Measurements from ENCODE around the gene SYDE1.
"Not testable (repeated sequence)": the region's sequence is repeated elsewhere in the genome, so short reads cannot be mapped to it uniquely, and the experiment has no call there.

SYDE1 gene

DNA sequence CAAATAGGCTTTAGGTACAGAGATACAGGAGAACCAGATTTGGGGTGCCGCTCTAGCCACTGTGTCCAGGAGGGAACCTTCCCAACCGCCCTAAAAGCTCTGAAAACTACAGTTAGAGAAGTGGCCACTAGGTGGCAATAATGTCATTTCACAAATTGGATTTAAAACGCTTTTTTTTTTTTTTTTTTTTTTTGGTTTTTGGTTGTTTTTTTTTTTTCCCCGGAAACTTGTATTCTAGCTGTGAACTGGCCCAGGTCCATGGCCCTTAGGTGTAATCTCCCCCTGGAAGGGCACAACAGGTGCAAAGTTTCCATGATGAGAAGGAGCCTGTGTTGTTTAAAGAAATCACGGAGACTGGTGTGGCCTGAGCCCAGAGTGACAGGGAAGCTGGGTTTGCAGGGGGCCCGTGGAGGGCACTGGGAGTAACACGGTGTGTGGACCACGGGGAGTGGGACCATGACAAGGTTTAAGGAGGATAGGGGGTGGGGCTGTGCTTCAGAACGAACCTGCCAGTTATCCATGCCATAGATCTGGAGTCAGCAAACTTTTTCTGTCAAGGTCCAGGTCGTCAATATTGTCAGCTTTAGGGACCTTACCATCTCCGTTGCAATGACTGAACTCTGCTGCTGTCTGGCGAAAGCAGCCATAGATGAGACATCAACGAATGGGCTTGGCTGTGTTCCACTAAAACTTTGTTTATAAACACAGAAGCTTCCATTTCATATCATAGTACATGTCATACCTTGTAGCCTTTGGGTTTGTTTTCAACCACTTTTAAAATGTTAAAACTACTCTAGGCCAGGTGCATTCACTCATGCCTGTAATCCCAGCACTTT, 15.1 kb upstream of the SYDE1 start:
- Histone ChIP-seq H3K4me3 (ENCODE audit: low read depth, low read length) (no peak overlapping the region), H3K27ac (ENCODE audit: low read depth, low read length) (no peak overlapping the region), H3K9ac (ENCODE audit: low read depth, low read length) (no peak overlapping the region), H3K27me3 (ENCODE audit: control insufficient read depth, insufficient read depth, low read length) (no peaks in the 10 kb centered on the region), H3K4me1 (ENCODE audit: control insufficient read depth, insufficient read depth, low read length) (0 out of 2 replicates have a peak, but pooled peaks cover 3% of the 10 kb centered on the region), H3K9me3 (ENCODE audit: control insufficient read depth, insufficient read depth, low read length) (no peaks in the 10 kb centered on the region), H3K36me3 (ENCODE audit: control insufficient read depth, insufficient read depth, low read length) (no peaks in the 10 kb centered on the region)

DNA sequence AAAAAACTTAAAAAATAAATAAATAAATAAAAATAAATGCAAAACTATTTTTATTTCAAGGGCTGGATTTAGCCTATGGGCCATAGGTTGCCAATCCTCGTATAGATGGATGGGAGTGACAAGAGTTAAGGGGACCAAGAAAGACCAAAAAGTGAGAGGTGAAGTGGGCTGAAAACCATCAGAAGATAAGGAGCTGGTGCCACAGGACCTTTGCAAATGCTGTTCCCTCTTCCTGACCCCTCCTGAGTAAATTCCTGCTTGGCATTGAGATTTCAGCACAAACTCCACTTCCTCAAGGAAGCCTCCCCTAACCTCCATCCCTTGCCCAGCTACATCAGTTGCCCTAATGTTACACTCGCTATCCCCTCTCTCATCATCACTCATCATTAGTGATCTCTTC, 14.2 kb upstream of the SYDE1 start:
- H3K9ac ChIP-seq (ENCODE audit: low read depth, low read length) = no peak overlapping the region
- H3K27ac ChIP-seq (ENCODE audit: low read depth, low read length) = no peak overlapping the region
- H3K4me1 ChIP-seq (ENCODE audit: control insufficient read depth, insufficient read depth, low read length) = 0 out of 2 replicates have a peak, but pooled peaks cover 3% of the 10 kb centered on the region
- no peaks in the 10 kb centered on the region for H3K27me3 ChIP-seq (ENCODE audit: control insufficient read depth, insufficient read depth, low read length)
- H3K4me3 ChIP-seq (ENCODE audit: low read depth, low read length) = no peak overlapping the region
- H3K36me3 ChIP-seq (ENCODE audit: control insufficient read depth, insufficient read depth, low read length) = no peaks in the 10 kb centered on the region
- H3K9me3 ChIP-seq (ENCODE audit: control insufficient read depth, insufficient read depth, low read length) = no peaks in the 10 kb centered on the region

DNA sequence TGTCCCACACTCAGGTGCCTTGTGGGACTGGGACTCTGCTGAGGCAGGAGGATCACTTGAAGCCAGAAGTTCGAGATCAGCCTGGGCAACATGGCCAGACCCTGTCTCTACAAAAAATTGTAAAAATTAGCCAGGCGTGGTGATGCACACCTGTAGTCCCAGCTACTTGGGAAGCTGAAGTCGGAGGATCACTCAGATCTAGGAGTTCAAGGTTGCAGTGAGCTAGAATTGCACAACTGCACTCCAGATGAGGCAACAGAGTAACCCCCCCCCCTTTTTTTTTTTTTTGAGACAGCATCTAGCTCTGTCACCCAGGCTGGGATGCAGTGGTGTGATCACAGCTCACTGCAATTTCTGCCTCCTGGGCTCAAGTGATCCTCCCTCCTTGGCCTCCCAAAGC, 11.0 kb upstream of the SYDE1 start:
- Histone ChIP-seq H3K9ac (ENCODE audit: low read depth, low read length) (no peak overlapping the region), H3K4me1 (ENCODE audit: control insufficient read depth, insufficient read depth, low read length) (0 out of 2 replicates have a peak, but pooled peaks cover 3% of the 10 kb centered on the region), H3K27me3 (ENCODE audit: control insufficient read depth, insufficient read depth, low read length) (no peaks in the 10 kb centered on the region), H3K36me3 (ENCODE audit: control insufficient read depth, insufficient read depth, low read length) (no peaks in the 10 kb centered on the region), H3K9me3 (ENCODE audit: control insufficient read depth, insufficient read depth, low read length) (no peaks in the 10 kb centered on the region), H3K27ac (ENCODE audit: low read depth, low read length) (no peak overlapping the region), H3K4me3 (ENCODE audit: low read depth, low read length) (no peak overlapping the region)

DNA sequence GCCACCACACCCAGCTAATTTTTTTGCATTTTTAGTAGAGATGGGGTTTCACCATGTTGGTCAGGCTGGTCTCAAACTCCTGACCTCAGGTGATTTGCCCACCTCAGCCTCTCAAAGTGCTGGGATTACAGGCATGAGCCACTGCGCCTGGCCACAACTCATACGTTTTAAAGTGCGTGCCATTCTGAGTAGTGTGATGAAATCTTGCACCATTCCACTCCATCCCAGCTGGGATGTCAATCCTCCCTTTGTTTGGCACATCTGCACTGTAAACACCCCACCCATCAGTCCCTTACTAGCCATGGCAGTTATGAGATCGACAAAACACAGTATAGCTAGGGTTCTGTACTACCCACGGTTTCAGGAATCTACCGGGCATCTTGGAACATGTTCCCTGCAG, 9.2 kb upstream of the SYDE1 start:
- H3K27me3 ChIP-seq (ENCODE audit: control insufficient read depth, insufficient read depth, low read length); H3K36me3 ChIP-seq (ENCODE audit: control insufficient read depth, insufficient read depth, low read length); H3K9ac ChIP-seq (ENCODE audit: low read depth, low read length); H3K27ac ChIP-seq (ENCODE audit: low read depth, low read length); H3K4me3 ChIP-seq (ENCODE audit: low read depth, low read length); H3K9me3 ChIP-seq (ENCODE audit: control insufficient read depth, insufficient read depth, low read length); H3K4me1 ChIP-seq (ENCODE audit: control insufficient read depth, insufficient read depth, low read length): not testable (repeated sequence)

DNA sequence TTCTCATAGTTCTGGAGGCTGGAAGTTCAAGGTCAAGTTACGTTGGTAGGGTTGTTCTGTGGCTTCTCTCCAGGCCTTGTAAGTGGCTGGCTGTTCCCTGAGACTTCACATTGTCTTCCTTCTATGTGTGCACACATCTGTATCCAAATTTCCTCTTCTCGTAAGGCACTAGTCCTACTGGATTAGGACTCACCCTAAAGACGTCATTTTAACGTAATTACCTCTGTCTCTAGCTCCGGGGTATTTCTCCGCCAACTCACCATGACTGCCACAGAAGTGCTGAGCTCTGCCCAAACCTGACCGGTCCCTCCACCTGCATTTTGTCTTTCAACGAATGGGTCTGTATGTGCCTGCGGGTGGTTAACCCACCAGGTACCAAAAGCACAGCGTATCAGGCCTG, 8.7 kb upstream of the SYDE1 start:
- H3K27me3 ChIP-seq (ENCODE audit: control insufficient read depth, insufficient read depth, low read length) = no peaks in the 10 kb centered on the region
- no peak overlapping the region for H3K27ac ChIP-seq (ENCODE audit: low read depth, low read length)
- H3K4me1 ChIP-seq (ENCODE audit: control insufficient read depth, insufficient read depth, low read length) = no peaks in the 10 kb centered on the region
- no peak overlapping the region for H3K9ac ChIP-seq (ENCODE audit: low read depth, low read length)
- H3K4me3 ChIP-seq (ENCODE audit: low read depth, low read length) = no peak overlapping the region
- H3K36me3 ChIP-seq (ENCODE audit: control insufficient read depth, insufficient read depth, low read length) = no peaks in the 10 kb centered on the region
- no peaks in the 10 kb centered on the region for H3K9me3 ChIP-seq (ENCODE audit: control insufficient read depth, insufficient read depth, low read length)

DNA sequence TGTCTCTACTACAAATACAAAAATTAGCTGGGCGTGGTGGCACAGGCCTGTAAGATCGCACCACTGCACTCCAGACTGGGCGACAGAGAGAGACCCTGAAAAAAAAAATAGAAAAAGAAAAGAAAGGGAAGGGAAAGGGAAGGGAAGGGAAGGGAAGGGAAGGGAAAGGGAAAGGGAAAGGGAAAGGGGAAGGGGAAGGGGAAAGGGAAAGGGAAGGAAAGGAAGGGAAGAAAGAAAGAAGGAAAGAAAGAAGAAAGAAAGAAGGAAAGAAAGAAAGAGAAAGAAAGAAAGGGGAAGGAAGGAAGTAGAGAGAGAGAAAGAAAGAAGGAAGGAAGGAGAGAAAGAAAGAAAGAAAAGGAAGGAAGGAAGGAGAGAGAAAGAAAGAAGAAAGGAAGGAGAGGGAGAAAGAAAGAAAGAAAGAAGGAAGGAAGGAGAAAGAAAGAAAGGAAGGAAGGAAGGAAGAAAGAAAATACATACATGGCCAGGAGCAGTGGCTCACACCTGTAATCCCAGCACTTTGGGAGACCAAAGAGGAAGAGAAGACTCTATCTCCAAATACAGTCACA, 8.1 kb upstream of the SYDE1 start:
- no peak overlapping the region for H3K4me3 ChIP-seq (ENCODE audit: low read depth, low read length)
- H3K27me3 ChIP-seq (ENCODE audit: control insufficient read depth, insufficient read depth, low read length) = no peaks in the 10 kb centered on the region

DNA sequence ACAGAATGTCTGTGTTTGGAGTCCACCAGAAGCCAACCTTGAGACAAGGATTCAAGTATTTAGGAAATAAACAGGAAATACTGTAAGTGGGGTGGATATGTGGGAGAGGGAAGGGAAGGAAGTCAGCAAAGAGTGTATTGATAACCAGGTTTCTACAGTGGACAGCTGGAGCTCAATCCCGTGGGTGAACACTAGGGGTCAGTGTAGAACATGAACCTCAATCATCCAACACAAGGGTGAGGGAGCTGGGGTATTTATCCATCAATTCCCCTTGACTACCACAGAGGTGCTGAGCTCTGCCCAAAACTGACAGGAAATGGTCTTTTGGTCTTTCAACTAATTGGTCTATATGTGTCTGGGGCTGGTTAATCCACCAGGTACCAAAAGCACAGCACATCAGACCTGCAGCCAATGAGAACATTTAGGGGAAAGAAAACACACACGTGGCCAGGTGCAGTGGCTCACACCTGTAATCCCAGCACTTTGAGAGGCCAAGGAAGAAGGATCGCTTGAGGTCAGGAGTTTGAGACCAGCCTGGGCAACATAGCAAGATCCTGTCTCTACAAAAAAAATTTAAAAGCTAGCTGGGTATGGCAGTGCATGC, 5.6 kb upstream of the SYDE1 start:
- H3K27me3 ChIP-seq (ENCODE audit: control insufficient read depth, insufficient read depth, low read length) = no peaks in the 10 kb centered on the region
- no peak overlapping the region for H3K4me3 ChIP-seq (ENCODE audit: low read depth, low read length)
- H3K9me3 ChIP-seq (ENCODE audit: control insufficient read depth, insufficient read depth, low read length) = no peaks in the 10 kb centered on the region
- H3K9ac ChIP-seq (ENCODE audit: low read depth, low read length) = no peak overlapping the region
- H3K4me1 ChIP-seq (ENCODE audit: control insufficient read depth, insufficient read depth, low read length) = peaks cover 2% of the 10 kb centered on the region; the same call in 1 of the 2 replicates
- no peaks in the 10 kb centered on the region for H3K36me3 ChIP-seq (ENCODE audit: control insufficient read depth, insufficient read depth, low read length)
- no peak overlapping the region for H3K27ac ChIP-seq (ENCODE audit: low read depth, low read length)

More for the DNA sequence above, 8.1 kb upstream of the SYDE1 start:
- H3K36me3 ChIP-seq (ENCODE audit: control insufficient read depth, insufficient read depth, low read length) = no peaks in the 10 kb centered on the region
- no peak overlapping the region for H3K9ac ChIP-seq (ENCODE audit: low read depth, low read length)
- H3K9me3 ChIP-seq (ENCODE audit: control insufficient read depth, insufficient read depth, low read length) = no peaks in the 10 kb centered on the region
- no peak overlapping the region for H3K27ac ChIP-seq (ENCODE audit: low read depth, low read length)
- H3K4me1 ChIP-seq (ENCODE audit: control insufficient read depth, insufficient read depth, low read length) = no peaks in the 10 kb centered on the region

DNA sequence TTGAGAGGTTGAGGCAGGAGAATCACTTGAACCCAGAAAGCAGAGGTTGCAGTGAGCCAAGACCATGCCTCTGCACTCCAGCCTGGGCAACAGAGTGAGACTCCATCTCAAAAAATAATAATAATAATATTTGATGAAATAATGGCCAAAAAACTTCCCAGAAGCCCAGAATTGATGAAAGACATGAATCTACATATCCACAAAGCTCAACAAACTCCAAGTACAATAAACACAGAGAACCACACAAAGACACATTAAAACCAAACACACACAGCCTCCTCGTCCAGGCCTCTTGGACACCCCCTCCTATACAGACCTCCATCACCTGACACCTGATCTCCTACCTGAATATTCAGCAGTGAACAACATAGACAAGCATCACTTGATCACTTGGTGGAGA, 3.2 kb upstream of the SYDE1 start:
- Histone ChIP-seq H3K9me3 (ENCODE audit: control insufficient read depth, insufficient read depth, low read length) (no peaks in the 10 kb centered on the region), H3K36me3 (ENCODE audit: control insufficient read depth, insufficient read depth, low read length) (no peaks in the 10 kb centered on the region), H3K9ac (ENCODE audit: low read depth, low read length) (no peak overlapping the region), H3K4me1 (ENCODE audit: control insufficient read depth, insufficient read depth, low read length) (peaks cover 13% of the 10 kb centered on the region; the same call in 1 of the 2 replicates), H3K4me3 (ENCODE audit: low read depth, low read length) (no peak overlapping the region), H3K27me3 (ENCODE audit: control insufficient read depth, insufficient read depth, low read length) (no peaks in the 10 kb centered on the region), H3K27ac (ENCODE audit: low read depth, low read length) (no peak overlapping the region)

DNA sequence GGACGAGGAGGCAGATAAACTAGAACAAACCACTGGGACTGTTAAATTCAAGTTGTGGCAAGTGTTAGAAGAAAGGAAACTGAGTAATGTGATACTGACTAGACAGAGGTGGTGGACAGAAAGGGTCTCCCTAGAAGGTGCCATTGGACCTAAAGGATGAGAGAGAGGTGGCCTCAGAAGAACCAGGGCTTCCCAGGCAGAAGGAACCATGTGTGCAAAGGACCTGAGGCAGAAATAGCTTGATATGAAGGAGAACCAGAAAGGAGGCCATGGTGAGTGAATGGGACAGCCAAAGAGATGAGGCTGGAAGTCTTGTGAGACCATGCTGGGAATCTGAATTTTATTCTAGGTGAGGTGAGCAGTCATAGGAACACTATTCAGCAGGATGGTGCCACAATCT, 2.8 kb upstream of the SYDE1 start:
- H3K27me3 ChIP-seq (ENCODE audit: control insufficient read depth, insufficient read depth, low read length) = no peaks in the 10 kb centered on the region
- H3K4me1 ChIP-seq (ENCODE audit: control insufficient read depth, insufficient read depth, low read length) = peaks cover 13% of the 10 kb centered on the region; the same call in 1 of the 2 replicates
- 0 out of 2 replicates have a peak, but pooled peaks cover 3% of the 10 kb centered on the region for H3K36me3 ChIP-seq (ENCODE audit: control insufficient read depth, insufficient read depth, low read length)
- no peak overlapping the region for H3K4me3 ChIP-seq (ENCODE audit: low read depth, low read length)
- no peak overlapping the region for H3K27ac ChIP-seq (ENCODE audit: low read depth, low read length)
- H3K9me3 ChIP-seq (ENCODE audit: control insufficient read depth, insufficient read depth, low read length) = no peaks in the 10 kb centered on the region
- no peak overlapping the region for H3K9ac ChIP-seq (ENCODE audit: low read depth, low read length)

DNA sequence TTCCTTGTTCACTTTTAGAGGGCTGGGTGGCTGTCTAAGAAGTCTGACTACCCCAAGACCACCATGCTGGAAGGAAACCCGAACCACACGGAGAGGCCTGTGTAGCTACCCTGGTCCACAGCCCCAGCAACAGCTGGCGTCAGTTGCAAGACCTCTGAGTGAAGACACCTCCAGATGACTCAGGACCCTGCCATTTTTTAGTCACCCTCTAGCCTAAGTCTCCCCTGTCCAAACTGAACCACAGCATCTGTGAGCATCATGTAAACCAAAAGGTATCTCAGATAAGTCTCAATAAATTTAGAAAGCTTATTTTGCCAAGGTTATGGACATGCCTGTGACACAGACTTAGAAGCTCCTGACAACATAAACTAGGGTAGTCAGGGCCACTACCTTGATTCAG, 2.2 kb upstream of the SYDE1 start:
- no peaks in the 10 kb centered on the region for H3K9me3 ChIP-seq (ENCODE audit: control insufficient read depth, insufficient read depth, low read length)
- no peaks in the 10 kb centered on the region for H3K27me3 ChIP-seq (ENCODE audit: control insufficient read depth, insufficient read depth, low read length)
- peaks cover 13% of the 10 kb centered on the region; the same call in 1 of the 2 replicates for H3K4me1 ChIP-seq (ENCODE audit: control insufficient read depth, insufficient read depth, low read length)
- peaks cover 4% of the 10 kb centered on the region; the same call in 1 of the 2 replicates for H3K36me3 ChIP-seq (ENCODE audit: control insufficient read depth, insufficient read depth, low read length)
- H3K4me3 ChIP-seq (ENCODE audit: low read depth, low read length) = no peak overlapping the region
- no peak overlapping the region for H3K27ac ChIP-seq (ENCODE audit: low read depth, low read length)
- H3K9ac ChIP-seq (ENCODE audit: low read depth, low read length) = no peak overlapping the region
